Thymus (tissue), 11 donors: ENCODE data around the gene RABGAP1L. TPM values are rescaled to one million over a fixed set of nuclear protein-coding genes. Genes with fewer than 3 reads are reported as not detected.

Experiments used
- DNase-seq, 9 donors: peaks; one replicate each; pipeline ENCODE4 v3.0.0-alpha.2; 2013; ENCODE audit warnings: low spot score in 9 of 9, low read depth in 6 of 9, missing footprints in 1 of 9
- H3K27ac ChIP-seq, 2 donors: one replicate each; pipeline ENCODE4 v1.5.1; 2013; ENCODE audit warnings: control low read depth in 1 of 2, low read depth in 1 of 2, low read length in 1 of 2, mild to moderate bottlenecking in 1 of 2, moderate library complexity in 1 of 2
- H3K27me3 ChIP-seq, 2 donors: one replicate each; pipeline ENCODE4 v1.5.1; 2013; ENCODE audit warnings: low read length in 1 of 2; ENCODE audit not compliant: control insufficient read depth in 2 of 2, insufficient read depth in 1 of 2
- H3K36me3 ChIP-seq, 2 donors: one replicate each; pipeline ENCODE4 v1.5.1; 2013; ENCODE audit warnings: low read length in 1 of 2, mild to moderate bottlenecking in 1 of 2, moderate library complexity in 1 of 2; ENCODE audit not compliant: control insufficient read depth in 2 of 2, insufficient read depth in 2 of 2
- H3K4me1 ChIP-seq, 2 donors: one replicate each; pipeline ENCODE4 v1.5.1; 2013; ENCODE audit warnings: low read length in 2 of 2; ENCODE audit not compliant: control insufficient read depth in 2 of 2, insufficient read depth in 2 of 2
- H3K4me3 ChIP-seq, 2 donors: one replicate each; pipeline ENCODE4 v1.5.1; 2013; ENCODE audit warnings: low read length in 2 of 2, control low read depth in 1 of 2, mild to moderate bottlenecking in 1 of 2
- H3K9me3 ChIP-seq, 2 donors: one replicate each; pipeline ENCODE4 v1.5.1; 2013; ENCODE audit warnings: low read length in 1 of 2, mild to moderate bottlenecking in 1 of 2; ENCODE audit not compliant: control insufficient read depth in 2 of 2, insufficient read depth in 1 of 2
- WGBS: extraction: QIAGEN DNeasy Blood & Tissue Kit; methylation state at CpG from one replicate; pipeline ENCODE4 v1.1.7; 2013; 5-methylcytosine and 5-hydroxymethylcytosine counted together
- polyA plus RNA-seq: library from polyadenylated mRNA; stranded (reverse); fragments of 200-250 nt; gene quantifications from one replicate; pipeline ENCODE4 v1.2.3, GENCODE V29; 2013
- total RNA-seq: library from RNA; stranded (reverse); fragments of 120-200 nt; gene quantifications from one replicate; pipeline ENCODE4 v1.2.4, GENCODE V29; 2013
- donor health status: healthy.

RABGAP1L gene
- total and polyA plus RNA-seq, 2 donors, result 30.6 to 37.4 TPM

- no peak for DNase-seq
- Histone ChIP-seq H3K4me1 (no peaks in the 10 kb centered on the region), H3K27me3 (no peaks in the 10 kb centered on the region), H3K9me3 (no peaks in the 10 kb centered on the region), H3K27ac (no peak overlapping the region), H3K36me3 (no peaks in the 10 kb centered on the region), H3K4me3 (no peak overlapping the region)
- WGBS, result 42% methylated on average over 3 of the region's 3 CpGs
Observed at GRCh38 chr1:174954671-174955669, 795.6 kb downstream of the RABGAP1L start.

GRCh38 chr1:174956086-174956485 lies 796.8 kb downstream of the RABGAP1L start:
- no peak for DNase-seq
- no peaks in the 10 kb centered on the region for H3K27me3 ChIP-seq
- no peak overlapping the region for H3K27ac ChIP-seq
- no peaks in the 10 kb centered on the region for H3K9me3 ChIP-seq
- no peak overlapping the region for H3K4me3 ChIP-seq
- H3K36me3 ChIP-seq, result no peaks in the 10 kb centered on the region
- H3K4me1 ChIP-seq, result no peaks in the 10 kb centered on the region
- 97% methylated on average over 3 of the region's 3 CpGs for WGBS

GRCh38 chr1:174956976-174957375 lies 797.7 kb downstream of the RABGAP1L start:
- Histone ChIP-seq H3K27ac (no peak overlapping the region), H3K4me3 (no peak overlapping the region), H3K36me3 (no peaks in the 10 kb centered on the region), H3K27me3 (no peaks in the 10 kb centered on the region), H3K9me3 (no peaks in the 10 kb centered on the region), H3K4me1 (no peaks in the 10 kb centered on the region)
- DNase-seq, result no peak

GRCh38 chr1:174957829-174958228 lies 798.5 kb downstream of the RABGAP1L start:
- Histone ChIP-seq H3K36me3 (no peaks in the 10 kb centered on the region), H3K4me1 (no peaks in the 10 kb centered on the region), H3K27ac (no peak overlapping the region)

GRCh38 chr1:174958396-174958795 lies 799.1 kb downstream of the RABGAP1L start:
- H3K36me3 ChIP-seq, result no peaks in the 10 kb centered on the region
- H3K27ac ChIP-seq, result no peak overlapping the region
- no peaks in the 10 kb centered on the region for H3K9me3 ChIP-seq
- no peak overlapping the region for H3K4me3 ChIP-seq
- no peaks in the 10 kb centered on the region for H3K4me1 ChIP-seq
- DNase-seq, result no peak
- 98% methylated on average over 1 of the region's 1 CpG for WGBS
- no peaks in the 10 kb centered on the region for H3K27me3 ChIP-seq

More at GRCh38 chr1:174957829-174958228, 798.5 kb downstream of the RABGAP1L start:
- no peak overlapping the region for H3K4me3 ChIP-seq
- H3K27me3 ChIP-seq, result no peaks in the 10 kb centered on the region
- no peaks in the 10 kb centered on the region for H3K9me3 ChIP-seq
- no peak for DNase-seq

GRCh38 chr1:174960362-174960761 lies 801.0 kb downstream of the RABGAP1L start:
- 97% methylated on average over 2 of the region's 2 CpGs for WGBS

GRCh38 chr1:174963529-174964125 lies 804.3 kb downstream of the RABGAP1L start:
- DNase-seq, result peak in 1 of 9 donors; percentile 55
- H3K27ac ChIP-seq, result no peak overlapping the region
- WGBS, result 82% methylated on average over 2 of the region's 2 CpGs

More at GRCh38 chr1:174960362-174960761, 801.0 kb downstream of the RABGAP1L start:
- no peaks in the 10 kb centered on the region for H3K9me3 ChIP-seq
- H3K36me3 ChIP-seq, result no peaks in the 10 kb centered on the region
- no peak overlapping the region for H3K27ac ChIP-seq
- DNase-seq, result no peak
- H3K4me1 ChIP-seq, result peaks cover 6 to 9% of the 10 kb centered on the region in 2 donors
- no peak overlapping the region for H3K4me3 ChIP-seq
- no peaks in the 10 kb centered on the region for H3K27me3 ChIP-seq

GRCh38 chr1:174964261-174964971 lies 805.1 kb downstream of the RABGAP1L start:
- H3K27ac ChIP-seq, result peak overlapping the region in 1 of 2 donors; percentile 80
- no peaks in the 10 kb centered on the region for H3K9me3 ChIP-seq
- no peaks in the 10 kb centered on the region for H3K27me3 ChIP-seq
- H3K4me1 ChIP-seq, result peaks cover 16 to 30% of the 10 kb centered on the region in 2 donors
- H3K36me3 ChIP-seq, result no peaks in the 10 kb centered on the region
- H3K4me3 ChIP-seq, result no peak overlapping the region
- 51% methylated on average over 6 of the region's 6 CpGs for WGBS
- peak in 2 of 9 donors; percentile 39 to 67 for DNase-seq

More at GRCh38 chr1:174963529-174964125, 804.3 kb downstream of the RABGAP1L start:
- no peak overlapping the region for H3K4me3 ChIP-seq
- no peaks in the 10 kb centered on the region for H3K27me3 ChIP-seq
- H3K36me3 ChIP-seq, result no peaks in the 10 kb centered on the region
- no peaks in the 10 kb centered on the region for H3K9me3 ChIP-seq
- H3K4me1 ChIP-seq, result peaks cover 8 to 23% of the 10 kb centered on the region in 2 donors
